Activated T-cell treated with anti-CD3 and anti-CD28 coated beads, Interleukin-2, amount 50 U/mL, for 48 hours (primary cell): ENCODE measurements around the gene TBC1D14.
"Not testable (repeated sequence)": the region's sequence is repeated elsewhere in the genome, so short reads cannot be mapped to it uniquely, and the experiment has no call there.

Source experiments
- DNase-seq, 2 experiments: peaks; one replicate each; pipeline ENCODE4 v3.0.0-alpha.2; 2020

TBC1D14 gene

DNA sequence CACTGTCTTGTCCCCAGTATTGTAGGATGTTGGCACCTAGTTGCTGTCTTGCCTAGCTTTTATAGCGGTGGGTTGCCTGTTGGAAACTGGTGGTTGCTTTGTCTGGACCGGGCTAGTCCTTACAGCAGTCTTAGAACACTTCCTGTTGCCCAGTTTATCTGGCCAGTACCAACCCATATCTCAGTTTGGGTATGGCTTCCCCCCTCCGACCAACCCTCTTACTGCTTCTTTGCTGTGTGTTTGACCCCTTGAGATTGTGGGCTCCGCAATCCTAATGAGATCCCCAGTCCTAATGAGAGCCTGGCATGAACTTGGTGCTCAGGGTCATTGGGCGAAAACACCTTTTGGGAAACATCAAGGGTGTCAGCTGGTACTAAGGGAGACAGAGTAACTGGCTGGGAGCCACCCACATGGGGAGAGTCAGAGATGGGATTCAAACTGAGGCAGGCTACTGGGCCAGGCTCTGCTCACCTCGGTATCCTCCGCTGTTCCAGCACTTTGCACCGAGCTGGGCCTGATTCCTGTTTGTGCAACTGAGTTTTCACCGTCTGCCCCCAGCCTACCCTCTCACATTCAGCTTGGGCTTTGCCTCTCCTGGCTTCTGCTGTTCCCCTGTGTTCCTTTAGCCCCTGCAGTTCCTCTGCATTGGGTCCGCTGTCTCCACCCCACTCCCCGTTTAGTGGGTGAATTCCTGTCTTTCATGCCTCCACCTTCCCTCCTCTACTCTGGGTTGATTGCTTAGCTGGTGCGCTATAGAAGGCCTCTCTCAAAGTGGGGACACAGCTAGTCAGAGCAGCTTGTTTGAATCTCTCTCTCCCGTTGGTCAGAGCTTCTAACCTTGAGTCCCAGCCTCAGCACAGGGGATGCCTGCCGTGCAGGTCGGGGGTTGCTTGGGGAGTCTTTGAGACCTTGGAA is 1.6 kb downstream of the TBC1D14 start:
- DNase-seq = no peak

GRCh38 chr4:6911917-6912316 is 2.3 kb downstream of the TBC1D14 start:
- not testable (repeated sequence) for DNase-seq

- no peak for DNase-seq
These were observed 2.8 kb downstream of the TBC1D14 start for GRCh38 chr4:6912441-6912840.

- DNase-seq = no peak
These were observed 3.8 kb downstream of the TBC1D14 start for GRCh38 chr4:6913350-6913905.

DNA sequence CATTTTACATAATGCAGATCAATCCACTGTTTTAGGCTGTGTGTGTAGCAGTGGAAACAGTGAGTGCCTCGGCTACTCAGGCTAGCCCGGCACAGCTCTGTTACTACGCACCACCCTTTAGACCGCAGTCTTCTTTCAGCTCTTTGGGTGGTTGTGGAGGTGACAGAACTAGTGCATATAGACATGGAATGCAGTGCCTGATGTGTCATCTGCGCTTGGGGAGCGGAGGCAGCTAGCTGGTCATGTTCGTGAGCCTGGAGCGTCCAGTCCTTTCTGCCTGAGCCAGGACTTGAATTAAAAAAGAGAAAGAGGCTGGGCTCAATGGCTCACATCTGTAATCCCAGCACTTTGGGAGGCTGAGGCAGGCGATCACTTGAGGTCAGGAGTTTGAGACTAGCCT is 4.8 kb downstream of the TBC1D14 start:
- no peak for DNase-seq

DNA sequence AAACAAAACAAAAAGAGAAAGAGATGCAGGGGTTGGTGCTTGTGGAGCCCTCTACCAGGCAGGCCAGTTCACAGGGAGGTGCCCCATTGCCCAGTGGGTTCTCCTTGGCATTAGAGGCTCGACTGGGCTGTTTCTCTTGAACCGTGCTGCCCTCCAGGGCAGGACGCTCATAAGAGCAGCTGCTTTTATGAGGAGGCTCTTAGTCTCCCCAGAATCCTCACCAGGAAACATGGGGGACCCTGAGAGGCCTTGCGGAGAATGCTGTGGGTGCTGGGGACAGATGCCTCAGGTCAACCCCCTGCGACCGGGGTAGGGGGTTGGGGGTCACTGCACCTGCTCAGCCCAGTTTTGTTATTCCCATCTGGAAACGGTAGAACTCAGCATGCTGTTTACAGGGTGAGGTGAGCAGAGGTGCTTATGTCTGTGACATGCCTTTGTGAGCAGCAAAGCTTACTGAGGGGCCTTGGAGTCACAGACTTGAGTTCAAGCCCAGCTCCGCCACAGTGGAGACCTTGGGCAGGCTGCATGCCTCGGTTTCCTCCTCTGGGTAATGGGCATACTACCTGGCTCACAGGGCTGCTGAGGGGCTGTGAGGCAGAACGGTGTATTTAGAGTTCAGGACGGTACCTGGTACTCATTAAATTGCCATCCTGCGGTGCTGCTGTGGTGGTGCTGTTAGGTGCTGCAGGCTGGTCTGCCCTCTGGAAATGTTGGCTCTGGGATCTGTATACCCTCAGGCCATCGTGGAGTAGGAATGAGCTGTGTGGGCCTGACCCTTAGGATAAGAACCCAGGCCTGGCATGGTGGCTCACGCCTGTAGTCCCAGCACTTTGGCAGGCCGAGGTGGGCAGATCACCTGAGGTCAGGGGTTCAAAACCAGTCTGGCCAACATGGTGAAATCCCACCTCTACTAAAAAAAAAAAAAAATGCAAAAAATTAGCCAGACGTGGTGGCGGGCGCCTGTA is 5.7 kb downstream of the TBC1D14 start:
- DNase-seq = no peak

GRCh38 chr4:6916069-6916586 is 6.5 kb downstream of the TBC1D14 start:
- DNase-seq = no peak

DNA sequence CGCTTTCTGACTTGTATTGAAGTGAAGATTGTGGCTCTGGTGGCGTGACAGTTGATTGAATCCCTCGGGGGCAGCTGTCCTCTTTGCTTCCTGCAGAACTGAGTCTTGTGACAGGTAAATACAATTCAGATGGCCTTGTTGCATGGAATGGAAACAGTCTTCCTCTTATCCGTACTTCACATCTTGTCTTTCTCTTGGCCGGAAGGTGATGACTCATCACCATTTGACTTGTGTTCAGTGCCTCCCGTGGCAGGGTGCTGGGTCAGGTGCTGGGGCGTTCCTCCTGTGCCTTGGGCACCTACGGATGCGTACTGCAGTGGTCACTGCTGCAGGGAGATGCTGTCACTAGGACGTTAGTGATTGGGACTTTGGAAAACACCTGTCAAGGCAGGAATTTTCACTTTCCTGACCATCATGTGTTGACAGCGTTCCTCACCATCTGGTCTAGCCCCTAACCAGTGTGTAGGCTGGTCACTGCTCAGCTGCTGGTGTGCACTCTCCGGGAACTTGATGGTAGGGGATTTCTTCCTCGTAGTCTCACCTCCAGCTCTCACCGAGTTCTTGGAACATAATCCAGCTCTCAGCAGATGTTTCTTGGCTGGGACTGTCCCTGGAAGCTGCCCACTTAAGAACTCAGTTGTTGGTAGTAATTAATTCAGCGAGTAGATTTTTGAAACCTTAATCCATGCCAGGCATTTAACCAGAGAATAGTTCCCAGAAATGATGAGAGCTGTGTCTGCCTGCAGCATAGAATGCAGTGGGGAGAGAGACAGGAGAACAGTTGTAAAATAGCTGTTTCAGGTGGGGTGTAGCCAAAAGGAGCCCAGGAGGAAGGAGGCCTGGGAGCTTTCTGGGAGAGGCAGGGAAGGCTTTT is 7.2 kb downstream of the TBC1D14 start:
- DNase-seq = peak; percentile 65 to 70

- peak; percentile 60 to 68 for DNase-seq
These were observed 8.0 kb downstream of the TBC1D14 start for GRCh38 chr4:6917461-6918271.

DNA sequence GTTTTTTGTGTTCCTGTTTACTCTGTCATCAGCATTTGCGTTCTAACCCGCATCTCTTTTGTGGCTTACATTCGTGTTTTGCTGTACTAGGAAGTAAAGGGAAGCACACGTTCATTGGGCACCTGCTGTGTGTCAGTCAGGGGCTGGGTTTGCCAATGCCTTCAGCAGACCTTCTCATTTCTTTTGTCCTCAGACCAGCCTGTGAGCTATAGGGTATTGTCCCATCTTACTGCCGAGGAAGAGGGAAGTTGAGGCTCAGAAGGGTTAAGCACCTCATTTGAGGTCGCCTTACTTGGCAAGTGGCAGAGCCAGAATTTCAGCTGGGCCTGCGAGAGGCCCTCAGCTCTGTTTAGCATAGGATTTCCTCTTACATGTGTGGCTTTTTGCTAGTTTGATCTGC is 8.7 kb downstream of the TBC1D14 start:
- DNase-seq = no peak

DNA sequence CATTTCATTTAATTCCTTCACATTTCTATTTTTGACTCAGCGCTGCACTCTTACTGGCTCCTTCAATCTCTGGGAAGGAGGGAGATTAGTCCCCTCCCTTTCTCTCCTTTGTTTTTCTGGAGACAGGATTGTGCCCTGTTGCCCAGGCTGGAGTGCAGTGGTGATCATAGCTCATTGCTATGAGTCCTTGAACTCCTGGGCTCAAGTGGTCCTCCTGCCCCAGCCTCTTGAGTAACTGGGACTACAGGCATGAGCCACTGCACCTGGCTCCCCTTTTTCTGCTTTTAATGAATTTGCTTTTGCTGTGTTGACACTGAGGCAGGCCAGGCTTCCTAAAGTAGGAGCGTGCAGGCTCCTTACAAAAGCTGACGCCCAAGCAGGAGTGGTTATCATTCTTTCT is 10.5 kb downstream of the TBC1D14 start:
- DNase-seq = no peak

DNA sequence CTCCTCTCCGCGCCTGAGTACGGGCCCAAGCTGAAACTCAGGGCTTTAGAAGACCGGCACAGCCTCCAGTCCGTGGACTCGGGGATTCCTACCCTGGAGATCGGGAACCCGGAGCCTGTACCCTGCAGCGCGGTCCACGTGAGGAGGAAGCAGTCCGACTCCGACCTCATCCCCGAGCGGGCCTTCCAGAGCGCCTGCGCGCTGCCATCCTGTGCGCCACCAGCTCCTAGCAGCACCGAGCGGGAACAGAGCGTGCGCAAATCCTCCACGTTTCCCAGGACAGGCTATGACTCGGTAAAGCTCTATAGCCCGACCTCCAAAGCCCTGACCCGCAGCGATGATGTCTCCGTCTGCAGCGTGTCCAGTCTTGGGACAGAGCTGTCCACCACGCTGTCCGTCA is 13.9 kb downstream of the TBC1D14 start:
- no peak for DNase-seq

DNA sequence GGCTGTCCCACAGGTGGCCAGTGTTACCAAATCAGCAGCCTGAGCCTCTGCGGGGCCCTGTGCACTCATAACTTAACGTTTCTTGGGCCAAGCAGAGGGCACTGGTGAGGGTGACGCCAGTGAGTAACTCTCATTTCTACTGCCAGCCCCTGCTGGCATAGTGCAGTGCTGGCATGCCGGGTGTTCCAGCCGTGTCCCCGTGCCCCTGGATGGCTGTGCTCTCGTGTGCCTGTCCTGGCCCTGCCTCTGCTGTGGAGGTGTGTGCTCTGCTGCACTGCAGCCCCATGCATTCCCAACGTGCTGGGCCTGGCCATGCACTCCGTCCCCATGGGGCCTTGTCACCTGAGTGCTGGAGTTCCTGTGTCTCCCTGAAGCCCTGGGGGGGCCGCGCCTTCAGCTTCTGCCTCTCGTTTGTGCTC is 14.7 kb downstream of the TBC1D14 start:
- DNase-seq = no peak

- peak in 1 of 2 experiments; percentile 54 for DNase-seq
These were observed 15.8 kb downstream of the TBC1D14 start for GRCh38 chr4:6925357-6925836.

- DNase-seq = no peak
These were observed 16.5 kb downstream of the TBC1D14 start for GRCh38 chr4:6926081-6926480.

DNA sequence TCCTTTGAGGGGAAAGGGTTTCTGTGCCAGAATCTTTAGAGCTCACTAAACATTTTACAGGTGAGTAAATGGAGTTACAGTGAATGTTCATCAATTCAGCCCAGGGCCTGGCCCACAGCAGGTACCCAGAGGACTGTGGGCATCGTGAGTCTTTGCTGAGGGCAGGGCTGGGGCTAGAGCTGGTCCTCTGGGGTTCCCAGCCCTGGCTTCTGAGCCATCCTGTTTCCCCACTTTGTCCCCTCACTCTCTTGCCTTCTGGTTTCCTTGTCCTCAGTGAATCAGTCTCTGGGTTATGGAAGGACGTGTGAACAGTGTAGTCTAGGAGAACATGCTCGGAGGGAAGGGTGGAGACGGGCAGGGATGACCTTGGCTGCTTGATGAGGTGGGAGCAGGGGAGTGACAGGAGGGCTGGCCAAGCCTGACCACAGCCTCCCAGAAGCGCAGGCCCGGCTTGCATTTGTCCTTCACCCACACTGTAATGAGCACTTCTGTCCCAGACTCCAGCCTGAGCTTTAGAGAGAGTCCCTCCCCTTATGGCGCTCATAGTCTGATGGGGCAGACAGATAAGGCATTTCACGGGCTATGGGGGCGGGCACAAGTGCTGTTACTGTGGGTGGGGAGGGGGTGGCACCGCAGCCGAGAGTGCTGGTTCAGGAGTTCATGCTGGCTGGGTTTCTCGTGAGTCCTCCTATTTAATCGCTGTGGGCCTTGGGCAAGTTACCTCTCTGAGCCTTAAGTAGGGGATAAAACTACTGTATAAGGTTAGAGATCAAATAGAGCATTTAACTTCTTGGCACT is 17.3 kb downstream of the TBC1D14 start:
- peak; percentile 58 to 66 for DNase-seq

DNA sequence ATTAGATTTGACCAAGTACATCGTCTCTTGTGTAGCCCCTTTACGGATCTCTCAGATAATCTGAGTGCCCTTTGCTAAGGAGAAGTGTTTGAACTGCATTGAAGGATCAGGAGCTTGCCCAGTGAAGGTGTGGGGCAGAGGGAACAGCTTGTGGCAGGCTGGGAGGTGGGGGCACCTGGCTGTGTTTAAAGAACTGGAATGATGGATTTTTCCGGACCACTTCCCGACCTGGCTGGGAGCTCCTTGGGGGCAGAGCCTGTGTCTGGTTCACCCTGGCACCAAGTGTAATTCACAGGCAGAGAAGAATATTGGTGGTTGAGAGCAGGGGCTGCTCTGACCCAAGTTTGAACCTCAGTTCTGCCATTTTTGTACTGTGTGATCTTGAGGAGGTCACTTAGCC is 18.5 kb downstream of the TBC1D14 start:
- no peak for DNase-seq

GRCh38 chr4:6929339-6929811 is 19.7 kb downstream of the TBC1D14 start:
- DNase-seq = no peak

GRCh38 chr4:6929812-6930464 is 20.3 kb downstream of the TBC1D14 start:
- DNase-seq = no peak
